WTC11 (cell line): Measurements from ENCODE around the gene TLE2.

ENCODE experiments used
- CTCF ChIP-seq: fragments of 200-600 bp; IDR thresholded peaks from 2 replicates; pipeline ENCODE4 v1.8.0; 2022; ENCODE audit warnings: antibody characterized with exemption
- EMX1 ChIP-seq: fragments of 250-450 bp; sonication (Bioruptor Pico); IDR thresholded peaks from 2 replicates; pipeline ENCODE4 v1.8.0; 2021; ENCODE audit warnings: mild to moderate bottlenecking
- TCF7 ChIP-seq: sonication (generic); formaldehyde crosslinking; IDR thresholded peaks from 2 replicates; pipeline ENCODE4 v1.8.0; 2022; ENCODE audit warnings: mild to moderate bottlenecking, low read depth, missing genetic modification reagents, moderate library complexity
- USF2 ChIP-seq: sonication (generic); formaldehyde crosslinking; IDR thresholded peaks from 2 replicates; pipeline ENCODE4 v1.8.1; 2023; ENCODE audit warnings: mild to moderate bottlenecking, missing genetic modification reagents, moderate library complexity
- ZNF416 ChIP-seq: fragments of 250-450 bp; sonication (Bioruptor Pico); IDR thresholded peaks from 2 replicates; pipeline ENCODE4 v1.9.0; 2021; ENCODE audit warnings: mild to moderate bottlenecking, inconsistent platforms
- TF ChIP-seq, protein P1 (sequence below): sonication (generic); formaldehyde crosslinking; IDR thresholded peaks from 2 replicates; pipeline ENCODE4 v1.8.0; 2022; ENCODE audit warnings: mild to moderate bottlenecking, missing genetic modification reagents

- TF ChIP-seq CTCF (no peak), EMX1 (CRISPR knock-in tag) (no peak), TCF7 (CRISPR knock-in tag) (no peak), ZNF416 (CRISPR knock-in tag) (no peak), USF2 (no peak)
- TF ChIP-seq, protein P1, sequence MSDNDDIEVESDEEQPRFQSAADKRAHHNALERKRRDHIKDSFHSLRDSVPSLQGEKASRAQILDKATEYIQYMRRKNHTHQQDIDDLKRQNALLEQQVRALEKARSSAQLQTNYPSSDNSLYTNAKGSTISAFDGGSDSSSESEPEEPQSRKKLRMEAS (CRISPR knock-in tag), result no peak
Observed at GRCh38 chr19:3068071-3068470, 39.0 kb upstream of the TLE2 start.
